Breast epithelium (tissue), 3 donors: Measurements from ENCODE around the gene JPT2.

Experiments
- CTCF ChIP-seq, 3 donors: fragments of 450-650 bp; IDR thresholded peaks; one replicate each; pipeline ENCODE4 v1.5.1; 2016 to 2017; ENCODE audit warnings: antibody characterized with exemption in 3 of 3, mild to moderate bottlenecking in 3 of 3, moderate library complexity in 3 of 3
- POLR2AphosphoS5 ChIP-seq, 3 donors: sonication (generic); formaldehyde crosslinking; IDR thresholded peaks; one replicate each; pipeline ENCODE4 v1.6.1; 2017; ENCODE audit warnings: antibody characterized with exemption in 3 of 3

GRCh38 chr16:1659031-1659430, 19.0 kb upstream of the JPT2 start:
- TF ChIP-seq POLR2AphosphoS5 (IDR thresholded peaks at IDR 0.05) (no peak), CTCF (IDR thresholded peaks at IDR 0.05) (no peak)
